K562 (cell line): ENCODE results near the gene PDE4A. TPM values are rescaled to one million over a fixed set of nuclear protein-coding genes. Genes with fewer than 3 reads are reported as not detected.

Experiments
- BHLHE40 ChIP-seq: IDR thresholded peaks from 2 replicates; pipeline ENCODE4 v1.6.1; 2011; ENCODE audit warnings: low read length, improper control_type of control experiment
- C11orf30 ChIP-seq: fragments of 450-650 bp; IDR thresholded peaks from 2 replicates; pipeline ENCODE4 v1.6.1; 2016; ENCODE audit warnings: low read depth, mild to moderate bottlenecking
- CCNT2 ChIP-seq: IDR thresholded peaks from 2 replicates; pipeline ENCODE4 v1.6.1; 2011; ENCODE audit warnings: borderline replicate concordance, low read depth, mild to moderate bottlenecking, moderate library complexity, mixed read lengths, low read length; ENCODE audit not compliant: insufficient read length; ENCODE audit errors: extremely low read depth
- CTBP1 ChIP-seq: fragments of 450-650 bp; IDR thresholded peaks from 2 replicates; pipeline ENCODE4 v1.6.1; 2016; ENCODE audit warnings: borderline replicate concordance
- DMBX1 ChIP-seq: fragments of 250-450 bp; sonication (Bioruptor Pico); IDR thresholded peaks from 2 replicates; pipeline ENCODE4 v1.8.0; 2022; ENCODE audit warnings: inconsistent platforms, mild to moderate bottlenecking, moderate library complexity, borderline replicate concordance
- FOXP4 ChIP-seq: sonication (generic); formaldehyde crosslinking; IDR thresholded peaks from 2 replicates; pipeline ENCODE4 v1.8.0; 2022; ENCODE audit warnings: mild to moderate bottlenecking, missing genetic modification reagents, borderline replicate concordance
- GABPB2 ChIP-seq: fragments of 250-450 bp; sonication (Bioruptor Pico); conservative IDR thresholded peaks from 2 replicates; pipeline ENCODE4 v1.5.1; 2021; ENCODE audit warnings: mild to moderate bottlenecking
- JUND ChIP-seq, 2 experiments: IDR thresholded peaks; 2 replicates in 1 of 2; 3 replicates in 1 of 2; pipeline ENCODE4 v1.6.1; 2011; ENCODE audit warnings: borderline replicate concordance in 2 of 2, low read depth in 2 of 2, low read length in 2 of 2, improper control_type of control experiment in 1 of 2, missing biosample characterization in 1 of 2, missing genetic modification characterization in 1 of 2, missing genetic modification reagents in 1 of 2
- MEIS2 ChIP-seq: fragments of 450-650 bp; IDR thresholded peaks from 2 replicates; pipeline ENCODE4 v1.6.1; 2014; ENCODE audit warnings: mild to moderate bottlenecking; ENCODE audit not compliant: partially characterized antibody
- NCOR1 ChIP-seq: fragments of 450-650 bp; IDR thresholded peaks from 2 replicates; pipeline ENCODE4 v1.6.1; 2016; ENCODE audit warnings: mild to moderate bottlenecking, moderate library complexity
- NRF1 ChIP-seq, 2 experiments: fragments of 450-650 bp; IDR thresholded peaks in 1 of 2; conservative IDR thresholded peaks in 1 of 2; 2 replicates each; pipeline ENCODE4 v1.6.1; 2014; ENCODE audit warnings: mild to moderate bottlenecking in 2 of 2
- PHF21A ChIP-seq: fragments of 450-650 bp; IDR thresholded peaks from 2 replicates; pipeline ENCODE4 v1.6.1; 2017; ENCODE audit warnings: low read depth, borderline replicate concordance
- POLR2H ChIP-seq: IDR thresholded peaks from 2 replicates; pipeline ENCODE4 v1.6.1; 2016; ENCODE audit warnings: missing genetic modification characterization, low read depth, mild to moderate bottlenecking, control low read depth, missing compliant biosample characterization, moderate library complexity
- SIN3A ChIP-seq, 2 experiments: fragments of 150-350 bp in 1 of 2; IDR thresholded peaks; 2 replicates each; pipeline ENCODE4 v1.6.1; 2011 to 2016; ENCODE audit warnings: borderline replicate concordance in 2 of 2, low read depth in 2 of 2, low read length in 2 of 2, mild to moderate bottlenecking in 2 of 2, moderate library complexity in 2 of 2; ENCODE audit not compliant: control insufficient read depth in 1 of 2
- STAT5A ChIP-seq: IDR thresholded peaks from 2 replicates; pipeline ENCODE4 v1.6.1; 2012; ENCODE audit warnings: low read length, inconsistent platforms, borderline replicate concordance
- SUPT5H ChIP-seq: fragments of 450-650 bp; IDR thresholded peaks from 2 replicates; pipeline ENCODE4 v1.6.1; 2016
- WHSC1 ChIP-seq: IDR thresholded peaks from one replicate; pipeline ENCODE4 v1.6.1; 2012; ENCODE audit warnings: low read length, control low read depth, inconsistent platforms
- ZNF224 ChIP-seq: sonication (generic); formaldehyde crosslinking; IDR thresholded peaks from 2 replicates; pipeline ENCODE4 v1.8.0; 2022; ENCODE audit warnings: mild to moderate bottlenecking, missing genetic modification reagents
- ZNF436 ChIP-seq: fragments of 250-450, 450-650 bp; sonication (Bioruptor Pico); formaldehyde crosslinking; IDR thresholded peaks from 2 replicates; pipeline ENCODE4 v1.7.0; 2020; ENCODE audit warnings: mild to moderate bottlenecking
- ZNF699 ChIP-seq: fragments of 250-450 bp; sonication (Bioruptor Pico); IDR thresholded peaks from 2 replicates; pipeline ENCODE4 v1.8.0; 2021; ENCODE audit warnings: mild to moderate bottlenecking, moderate library complexity; ENCODE audit not compliant: insufficient replicate concordance
- polyA plus RNA-seq, 8 experiments: library from polyadenylated mRNA; depleted of rRNA in 4 of 8; stranded (reverse) in 5 of 8; unstranded in 3 of 8; fragments of >200 nt; fragmentation: Nextera tagmentation in 2 of 8; fragmentation: Illumina TruSeq in 1 of 8; extraction: Ambion mirVana in 2 of 8; extraction: Trizol in 1 of 8; gene quantifications; 2 replicates each; pipeline versions ENCODE4 v1.2.1 to v1.2.3, GENCODE V29; 2011 to 2014; ENCODE audit warnings: inconsistent platforms in 1 of 8, missing spikeins in 1 of 8
- total RNA-seq, 7 experiments: library from RNA; depleted of rRNA in 6 of 7; stranded (reverse); fragments of >200 nt in 6 of 7; fragmentation: Illumina TruSeq in 2 of 7; extraction: Trizol in 2 of 7; gene quantifications; 2 replicates each; pipeline versions ENCODE4 v1.2.1 to v1.2.3, GENCODE V29; 2011 to 2021; ENCODE audit warnings: low replicate concordance in 1 of 7
- TF ChIP-seq, protein P1 (sequence below), 2 experiments: fragments of 450-650 bp in 1 of 2; IDR thresholded peaks; 2 replicates each; pipeline ENCODE4 v1.6.1; 2011 to 2017; ENCODE audit warnings: low read depth in 2 of 2, antibody characterized with exemption in 1 of 2, borderline replicate concordance in 1 of 2, low read length in 1 of 2, mild to moderate bottlenecking in 1 of 2, mixed read lengths in 1 of 2; ENCODE audit not compliant: control insufficient read depth in 1 of 2
- TF ChIP-seq, protein P2 (sequence below): sonication (generic); formaldehyde crosslinking; IDR thresholded peaks from 2 replicates; pipeline ENCODE4 v1.8.0; 2022; ENCODE audit warnings: mild to moderate bottlenecking, missing genetic modification reagents

PDE4A gene
- total and polyA plus RNA-seq, 9 of the 15 experiments (the other 6 are each of a cell fraction or from before 2014, with no cell fraction given) = 0.66 to 26.9 (median 4.6) TPM

DNA sequence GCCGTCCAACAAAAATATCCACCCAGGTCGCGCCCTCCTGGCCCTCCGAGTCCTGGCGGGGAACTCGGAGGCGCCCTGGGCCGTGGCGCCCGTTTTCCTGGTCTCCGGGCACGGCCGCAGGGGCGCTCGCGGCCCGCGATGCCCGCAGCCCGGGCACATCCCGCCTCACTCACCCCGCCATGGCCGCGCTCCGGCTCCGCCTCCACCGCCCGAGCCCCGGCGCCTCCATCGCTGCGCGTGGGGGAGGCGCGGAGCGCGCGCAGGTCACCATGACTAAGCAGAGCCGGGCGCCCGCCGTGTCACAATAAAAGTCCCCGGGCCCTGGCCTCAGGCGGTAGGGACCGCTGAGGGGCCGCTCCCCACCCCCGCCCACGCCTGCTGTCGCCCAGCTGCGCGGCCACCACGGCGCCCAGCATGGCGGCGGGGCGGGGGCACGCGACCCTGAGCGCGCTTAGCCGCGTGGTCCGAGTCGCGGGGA, 82.2 kb downstream of the PDE4A start (continued):
- TF ChIP-seq BHLHE40 (peak; percentile 84), ZNF436 (CRISPR knock-in tag) (no peak), CTBP1 (peak; percentile 98), NCOR1 (peak; percentile 70), C11orf30 (peak; percentile 94), ZNF224 (CRISPR knock-in tag) (peak; percentile 1; the same call in 1 of the 2 replicates), SIN3A (IDR thresholded peaks at IDR 0.05; ENCODE audit: borderline replicate concordance in 2 of 2, control insufficient read depth in 1 of 2, low read depth in 2 of 2, low read length in 2 of 2) (peak; percentile 49 to 82; a peak in 2 of 4 replicates), SUPT5H (peak; percentile 70), FOXP4 (peak; percentile 2; the same call in 1 of the 2 replicates), POLR2H (tag) (peak; percentile 82), WHSC1 (no peak), JUND (IDR thresholded peaks at IDR 0.05; ENCODE audit: borderline replicate concordance, low read depth, low read length) (peak; percentile 77), JUND (tag; IDR thresholded peaks at IDR 0.05; ENCODE audit: borderline replicate concordance, low read depth, low read length) (peak; percentile 36; the same call in 1 of the 3 replicates), MEIS2 (peak; percentile 56), GABPB2 (CRISPR knock-in tag) (no peak), CCNT2 (peak; percentile 99), STAT5A (no peak; the same call in 1 of the 2 replicates), PHF21A (no peak), ZNF699 (CRISPR knock-in tag) (no peak), DMBX1 (0 out of 2 replicates have a peak, but pooled peaks have one; percentile 31), NRF1 (conservative IDR thresholded peaks at IDR 0.05 in 1 of 2, IDR thresholded peaks at IDR 0.05 in 1 of 2) (peak; percentile 89 to 90)
- TF ChIP-seq, protein P1, sequence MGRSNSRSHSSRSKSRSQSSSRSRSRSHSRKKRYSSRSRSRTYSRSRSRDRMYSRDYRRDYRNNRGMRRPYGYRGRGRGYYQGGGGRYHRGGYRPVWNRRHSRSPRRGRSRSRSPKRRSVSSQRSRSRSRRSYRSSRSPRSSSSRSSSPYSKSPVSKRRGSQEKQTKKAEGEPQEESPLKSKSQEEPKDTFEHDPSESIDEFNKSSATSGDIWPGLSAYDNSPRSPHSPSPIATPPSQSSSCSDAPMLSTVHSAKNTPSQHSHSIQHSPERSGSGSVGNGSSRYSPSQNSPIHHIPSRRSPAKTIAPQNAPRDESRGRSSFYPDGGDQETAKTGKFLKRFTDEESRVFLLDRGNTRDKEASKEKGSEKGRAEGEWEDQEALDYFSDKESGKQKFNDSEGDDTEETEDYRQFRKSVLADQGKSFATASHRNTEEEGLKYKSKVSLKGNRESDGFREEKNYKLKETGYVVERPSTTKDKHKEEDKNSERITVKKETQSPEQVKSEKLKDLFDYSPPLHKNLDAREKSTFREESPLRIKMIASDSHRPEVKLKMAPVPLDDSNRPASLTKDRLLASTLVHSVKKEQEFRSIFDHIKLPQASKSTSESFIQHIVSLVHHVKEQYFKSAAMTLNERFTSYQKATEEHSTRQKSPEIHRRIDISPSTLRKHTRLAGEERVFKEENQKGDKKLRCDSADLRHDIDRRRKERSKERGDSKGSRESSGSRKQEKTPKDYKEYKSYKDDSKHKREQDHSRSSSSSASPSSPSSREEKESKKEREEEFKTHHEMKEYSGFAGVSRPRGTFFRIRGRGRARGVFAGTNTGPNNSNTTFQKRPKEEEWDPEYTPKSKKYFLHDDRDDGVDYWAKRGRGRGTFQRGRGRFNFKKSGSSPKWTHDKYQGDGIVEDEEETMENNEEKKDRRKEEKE (IDR thresholded peaks at IDR 0.05; ENCODE audit: borderline replicate concordance in 1 of 2, control insufficient read depth in 1 of 2, low read depth in 2 of 2, low read length in 1 of 2) = no peak
- TF ChIP-seq, protein P2, sequence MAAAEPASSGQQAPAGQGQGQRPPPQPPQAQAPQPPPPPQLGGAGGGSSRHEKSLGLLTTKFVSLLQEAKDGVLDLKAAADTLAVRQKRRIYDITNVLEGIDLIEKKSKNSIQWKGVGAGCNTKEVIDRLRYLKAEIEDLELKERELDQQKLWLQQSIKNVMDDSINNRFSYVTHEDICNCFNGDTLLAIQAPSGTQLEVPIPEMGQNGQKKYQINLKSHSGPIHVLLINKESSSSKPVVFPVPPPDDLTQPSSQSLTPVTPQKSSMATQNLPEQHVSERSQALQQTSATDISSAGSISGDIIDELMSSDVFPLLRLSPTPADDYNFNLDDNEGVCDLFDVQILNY = peak; percentile 54; the same call in 1 of the 2 replicates
